ENCODE measurements around the gene SMOC1.
"Not testable (repeated sequence)": the region's sequence is repeated elsewhere in the genome, so short reads cannot be mapped to it uniquely, and the experiment has no call there.

SMOC1 gene

DNA sequence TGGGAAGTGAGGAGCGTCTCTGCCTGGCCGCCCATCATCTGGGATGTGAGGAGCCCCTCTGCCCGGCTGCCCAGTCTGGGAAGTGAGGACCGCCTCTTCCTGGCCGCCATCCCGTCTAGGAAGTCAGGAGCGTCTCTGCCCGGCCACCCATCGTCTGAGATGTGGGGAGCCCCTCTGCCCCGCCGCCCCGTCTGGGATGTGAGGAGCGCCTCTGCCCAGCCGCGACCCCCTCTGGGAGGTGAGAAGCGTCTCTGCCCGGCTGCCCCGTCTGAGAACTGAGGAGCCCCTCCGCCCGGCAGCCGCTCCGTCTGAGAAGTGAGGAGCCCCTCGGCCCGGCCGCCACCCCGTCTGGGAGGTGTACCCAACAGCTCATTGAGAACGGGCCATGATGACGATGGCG lies 23.8 kb downstream of the SMOC1 start:
- not testable (repeated sequence) for DNase-seq

DNA sequence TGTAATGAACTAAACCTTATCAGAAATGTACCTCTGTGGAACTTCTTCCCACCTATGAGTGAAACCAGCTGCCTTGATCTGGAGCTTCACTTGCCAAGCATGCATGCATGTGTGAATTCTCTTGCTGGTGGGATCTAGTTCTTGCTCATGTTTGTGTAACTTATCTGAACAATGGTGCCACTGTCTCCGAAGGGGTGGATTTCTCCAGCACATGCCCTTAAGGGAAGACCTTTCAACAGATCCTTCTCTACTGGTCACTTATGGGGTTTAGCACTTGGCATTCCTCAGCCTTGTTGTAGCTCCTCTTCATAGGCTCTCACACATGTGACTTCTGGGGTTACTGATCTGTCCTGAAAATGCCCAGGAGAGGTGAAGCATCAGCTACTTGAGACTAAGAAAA lies 25.0 kb downstream of the SMOC1 start:
- no peak for DNase-seq

DNA sequence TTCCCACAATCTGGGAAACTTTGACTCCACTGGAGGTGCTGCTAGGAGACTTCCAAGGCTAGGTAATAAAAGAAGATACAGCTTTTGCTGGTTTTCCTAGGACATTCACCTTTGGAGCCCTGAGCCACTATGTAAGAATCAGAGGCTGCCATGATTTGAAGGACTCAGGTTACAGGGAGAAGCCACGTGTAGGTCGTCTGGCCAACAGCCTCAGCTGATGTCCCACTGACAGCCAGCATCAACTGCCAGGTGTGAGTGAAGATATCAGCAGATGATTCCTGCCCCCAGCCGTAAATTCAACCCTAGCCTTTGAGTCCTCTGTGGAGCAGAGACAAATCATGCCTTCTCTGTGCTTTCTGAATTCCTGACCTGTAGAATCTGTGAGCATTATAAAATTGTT lies 27.0 kb downstream of the SMOC1 start:
- no peak for DNase-seq

DNA sequence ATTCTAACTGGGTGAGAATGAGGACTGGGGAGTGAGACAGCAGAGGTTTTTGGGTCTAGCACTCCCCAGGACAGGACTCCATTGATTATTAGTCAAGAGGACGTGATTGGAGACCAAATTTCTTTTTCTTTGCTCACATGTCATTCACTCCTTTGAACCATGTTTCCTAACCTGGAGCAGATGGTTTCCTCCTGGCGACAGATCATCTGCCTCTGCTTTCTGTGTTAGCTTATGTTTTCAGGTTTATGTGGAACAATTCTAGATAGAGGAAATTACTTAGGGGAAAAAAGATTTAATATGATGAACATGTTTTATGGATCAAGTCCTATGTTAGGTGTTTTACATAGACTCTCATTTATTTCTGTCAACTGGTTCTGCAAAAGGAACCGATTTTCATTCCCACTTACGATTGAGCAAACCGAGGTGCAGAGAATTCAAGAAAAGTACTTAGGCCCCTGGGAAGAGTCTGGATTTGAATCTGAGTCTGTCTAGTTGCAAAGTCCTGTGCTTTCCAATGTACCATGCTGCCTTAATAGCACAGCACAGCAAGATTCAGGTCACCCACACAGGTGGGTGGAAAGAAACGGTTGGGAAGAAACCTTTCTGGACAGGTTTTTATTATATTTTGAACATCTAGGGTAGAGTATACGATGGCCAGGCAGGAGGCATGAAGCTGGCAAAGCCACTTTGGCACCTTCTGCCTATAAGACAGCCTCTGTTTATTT lies 30.8 kb downstream of the SMOC1 start:
- DNase-seq: no peak

DNA sequence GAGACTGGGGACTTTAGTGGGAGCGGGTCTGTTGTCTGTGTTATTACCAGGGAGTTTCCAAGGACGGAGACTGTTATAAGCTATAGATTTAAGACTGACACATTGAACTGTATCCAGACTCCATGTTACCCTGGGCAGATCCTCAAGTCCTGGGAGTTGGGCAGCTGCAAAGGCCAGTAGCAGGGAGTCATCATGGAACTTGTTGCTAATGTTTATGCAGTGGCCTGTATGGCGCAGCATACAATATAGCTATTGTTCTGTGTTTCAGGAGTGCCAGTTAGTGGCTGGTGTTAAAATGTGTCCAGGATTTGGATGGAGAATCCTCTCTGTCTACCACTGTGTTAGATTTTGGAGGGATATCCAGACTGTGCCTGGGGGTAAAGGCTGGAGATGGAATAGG lies 31.7 kb downstream of the SMOC1 start:
- no peak for DNase-seq

DNA sequence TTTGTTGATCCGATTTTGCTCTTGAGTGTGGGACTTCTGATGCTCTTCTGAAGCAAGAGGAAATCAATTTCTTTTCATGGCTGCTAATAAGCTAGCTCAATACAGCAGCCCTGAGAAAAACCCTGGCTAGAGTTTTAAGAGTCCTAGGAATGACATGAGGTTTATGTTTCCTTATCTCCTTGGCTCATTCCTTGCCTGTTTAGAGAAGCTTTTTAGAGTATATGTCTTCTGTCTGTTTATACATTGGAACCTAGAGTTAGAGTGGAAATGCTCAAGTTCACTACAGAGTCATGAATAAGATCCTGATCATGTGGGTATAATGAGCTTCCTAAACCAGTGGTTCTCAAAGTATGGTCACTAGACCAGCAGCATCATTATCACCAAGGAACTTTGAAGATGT lies 34.5 kb downstream of the SMOC1 start:
- DNase-seq: no peak

DNA sequence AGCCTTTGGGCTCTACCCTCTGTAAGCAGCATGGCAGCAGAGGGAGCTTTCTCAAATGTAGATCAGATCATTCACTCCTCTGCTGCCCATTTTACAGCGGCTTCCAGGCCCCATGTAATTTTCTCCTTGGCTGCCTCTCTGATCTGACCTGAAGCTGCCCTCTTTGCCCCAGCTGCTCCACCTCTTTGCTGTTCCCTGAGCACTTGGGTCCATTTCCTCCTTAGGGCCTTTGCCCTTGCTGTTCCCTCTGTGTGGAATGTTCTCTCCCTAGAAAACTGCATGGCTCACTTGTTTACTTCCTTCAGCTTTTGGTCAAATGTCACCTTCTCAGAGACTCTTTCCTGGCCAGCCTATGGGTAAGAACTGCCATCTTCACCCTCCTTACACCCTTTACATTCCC lies 37.2 kb downstream of the SMOC1 start:
- DNase-seq: no peak

DNA sequence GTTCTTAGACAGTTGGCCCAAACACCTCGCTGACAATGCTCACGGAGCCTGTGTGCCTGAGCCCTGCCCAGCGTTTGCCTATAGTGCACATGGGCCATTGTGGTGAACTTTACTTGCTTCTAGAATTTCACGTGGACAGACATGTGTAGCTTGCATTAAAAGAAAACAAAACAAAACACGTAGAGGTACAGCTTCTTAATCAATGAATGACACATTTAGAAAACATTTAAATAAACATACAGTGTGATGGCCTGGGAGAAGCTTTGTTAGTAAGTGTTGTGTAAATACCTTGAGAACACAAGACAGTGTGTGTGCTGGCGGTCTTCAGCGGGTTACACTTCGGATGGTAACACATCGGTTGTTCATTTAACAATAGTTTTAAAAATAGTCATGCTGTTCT lies 38.1 kb downstream of the SMOC1 start:
- no peak for DNase-seq

DNA sequence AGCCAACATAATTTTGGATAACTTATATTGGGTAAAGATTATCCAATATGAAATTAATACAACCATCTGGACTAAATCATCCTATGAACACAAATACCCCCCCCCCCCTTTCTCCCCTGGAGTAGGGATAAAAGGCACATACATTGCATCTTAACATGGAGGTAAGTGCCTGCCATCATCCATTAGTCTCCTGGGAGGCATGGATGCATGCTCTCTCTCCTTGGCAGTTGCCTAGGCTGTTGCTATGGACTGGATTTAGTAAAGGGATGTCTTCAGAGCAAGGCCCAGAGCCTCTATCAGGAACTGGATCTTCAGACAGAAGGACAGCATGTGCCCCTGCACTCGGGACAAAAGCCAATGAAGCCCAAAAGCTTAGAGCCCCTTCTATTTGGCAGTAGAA lies 40.6 kb downstream of the SMOC1 start:
- no peak for DNase-seq

DNA sequence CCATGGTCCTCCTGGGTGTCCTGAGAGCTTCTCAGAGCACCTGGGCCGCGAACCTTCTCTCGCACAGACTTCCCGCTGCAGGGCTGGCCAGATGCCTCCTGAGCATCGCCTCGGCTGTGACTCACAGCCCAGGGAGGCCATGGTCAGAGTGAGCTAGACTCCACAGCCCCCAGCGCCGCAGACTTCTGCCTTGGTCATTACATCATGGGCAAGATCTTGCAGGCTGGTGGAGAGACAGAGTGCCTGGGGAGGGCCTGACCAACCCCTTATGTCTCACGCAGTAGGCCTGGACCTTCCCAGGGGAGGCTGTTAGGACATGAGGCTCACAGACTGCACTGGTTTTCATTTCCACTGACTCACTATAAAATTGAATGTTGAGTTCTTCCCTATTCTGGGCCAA lies 41.8 kb downstream of the SMOC1 start:
- DNase-seq: no peak

DNA sequence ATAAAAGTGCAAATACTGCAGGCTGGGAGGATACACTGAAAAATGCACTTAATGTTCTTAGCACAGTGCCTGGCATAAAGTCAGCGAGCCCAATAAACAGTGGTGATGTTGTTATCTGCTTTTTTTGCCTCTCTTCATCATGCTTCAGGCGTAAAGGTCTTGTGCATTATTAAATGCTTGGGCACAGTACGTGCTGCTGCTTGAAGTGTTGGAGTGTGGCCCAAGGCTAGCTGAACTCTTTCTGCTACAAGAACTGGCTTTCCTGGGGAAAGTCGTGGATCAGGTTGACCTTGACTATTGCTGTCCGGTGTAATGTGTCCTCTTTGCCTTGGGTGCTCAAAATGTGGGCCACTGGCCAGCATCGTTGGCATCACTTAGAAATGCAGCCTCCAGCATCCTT lies 43.0 kb downstream of the SMOC1 start:
- DNase-seq: no peak

DNA sequence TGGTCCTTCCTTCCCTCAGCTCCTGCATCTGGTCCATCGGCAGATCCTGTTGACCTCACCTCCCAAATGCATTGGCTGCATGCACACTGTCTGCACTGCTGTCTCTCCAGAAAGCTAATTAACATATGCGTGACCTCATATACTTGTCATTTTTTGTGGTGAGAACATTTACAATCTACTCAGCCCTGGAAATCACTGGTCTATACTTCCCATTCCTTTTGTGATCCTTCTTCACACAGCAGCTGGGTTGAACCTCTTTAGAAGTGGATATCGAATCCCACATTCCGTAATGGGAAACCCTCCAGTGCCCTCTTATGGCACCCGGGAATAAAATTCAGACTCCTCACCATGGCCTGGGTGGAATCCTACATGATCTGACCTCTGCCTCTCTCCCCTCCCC lies 45.0 kb downstream of the SMOC1 start:
- no peak for DNase-seq

DNA sequence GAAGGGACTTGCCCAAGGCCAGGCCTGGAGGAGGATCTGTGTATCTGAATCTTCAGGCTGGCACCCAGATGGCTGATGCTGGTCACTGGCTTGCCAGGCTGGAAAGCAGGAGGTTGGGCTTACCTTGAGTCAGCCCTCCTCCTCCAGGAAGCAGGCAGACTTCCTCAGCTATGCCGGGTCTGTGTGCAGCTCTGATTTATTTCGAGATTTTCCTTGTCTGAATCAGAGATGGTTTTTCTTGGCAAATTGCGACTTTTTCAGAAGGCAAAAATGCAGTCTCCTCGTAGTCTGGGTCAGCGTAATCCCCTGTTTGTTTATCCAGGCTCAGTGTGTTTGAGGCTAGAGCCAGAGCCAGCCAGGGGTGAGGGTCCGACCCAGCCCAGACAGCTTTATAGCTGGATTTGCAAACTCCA lies 48.9 kb downstream of the SMOC1 start:
- DNase-seq: no peak

DNA sequence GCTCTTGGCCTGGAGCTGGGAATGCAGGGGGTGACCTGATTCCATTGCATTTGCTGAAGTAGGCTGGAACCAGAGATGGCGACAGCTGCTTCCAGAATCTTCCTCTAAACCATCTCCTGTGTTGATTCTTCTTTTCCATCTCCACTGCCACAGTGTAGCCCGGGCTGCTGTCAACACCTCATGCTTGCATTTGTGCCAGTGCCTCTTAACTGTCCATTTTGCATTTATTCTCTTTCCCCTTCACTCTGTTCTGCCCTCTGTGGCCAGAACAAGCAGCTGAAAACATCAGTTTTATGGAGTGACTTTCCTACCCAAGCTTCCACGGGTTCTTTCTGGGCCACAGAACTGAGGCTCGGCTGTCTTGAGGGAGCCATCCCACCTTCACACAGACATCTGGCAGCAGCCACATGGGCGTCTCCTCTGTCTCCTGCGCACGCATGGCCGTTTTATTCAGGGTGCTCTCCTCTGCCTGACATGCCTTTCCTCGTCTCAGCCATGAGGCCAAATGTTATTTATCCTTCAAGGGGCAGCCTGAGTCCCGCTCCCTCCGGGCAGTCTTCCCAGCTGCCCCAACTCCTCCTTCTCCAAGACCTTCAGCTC lies 51.7 kb downstream of the SMOC1 start:
- no peak for DNase-seq

DNA sequence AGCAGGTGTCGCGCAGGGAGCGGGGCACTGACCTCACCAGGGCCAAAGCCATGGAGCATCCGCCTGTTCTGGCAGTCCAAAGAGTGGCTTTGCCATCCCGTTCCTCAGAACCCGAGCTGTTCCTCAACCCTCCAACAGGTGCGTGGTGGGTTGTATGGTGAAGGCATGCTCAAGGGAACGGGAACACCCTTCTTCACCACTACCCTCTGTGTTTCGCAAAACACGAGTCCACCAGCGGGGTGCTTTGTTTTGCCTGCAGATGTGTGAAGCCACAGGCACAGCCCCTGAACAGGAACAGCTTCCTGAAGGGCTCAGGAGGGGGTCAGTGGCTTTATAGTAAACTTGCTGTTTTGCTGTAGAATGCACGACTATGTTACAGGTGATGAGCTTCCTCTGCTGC lies 52.7 kb downstream of the SMOC1 start:
- DNase-seq: no peak

DNA sequence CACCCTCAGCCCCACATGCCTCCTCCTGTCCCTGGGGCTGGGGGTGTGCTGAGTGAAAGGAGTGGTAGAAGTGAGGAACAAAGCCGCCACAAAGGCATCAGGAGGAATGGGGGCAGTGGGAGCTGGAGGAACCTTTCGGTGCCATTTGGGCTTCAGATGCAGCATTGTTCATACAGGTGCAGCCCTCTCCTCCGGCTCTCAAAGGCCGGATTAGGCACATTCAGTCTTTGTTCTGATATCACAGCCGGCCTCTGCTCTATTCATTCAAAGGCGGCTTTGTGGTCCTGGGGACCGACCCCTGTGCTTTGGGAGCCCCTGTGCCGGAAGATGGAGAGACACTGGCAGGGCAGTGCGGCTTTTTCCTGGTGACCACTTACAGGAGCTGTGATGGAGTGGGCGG lies 53.2 kb downstream of the SMOC1 start:
- DNase-seq: no peak

DNA sequence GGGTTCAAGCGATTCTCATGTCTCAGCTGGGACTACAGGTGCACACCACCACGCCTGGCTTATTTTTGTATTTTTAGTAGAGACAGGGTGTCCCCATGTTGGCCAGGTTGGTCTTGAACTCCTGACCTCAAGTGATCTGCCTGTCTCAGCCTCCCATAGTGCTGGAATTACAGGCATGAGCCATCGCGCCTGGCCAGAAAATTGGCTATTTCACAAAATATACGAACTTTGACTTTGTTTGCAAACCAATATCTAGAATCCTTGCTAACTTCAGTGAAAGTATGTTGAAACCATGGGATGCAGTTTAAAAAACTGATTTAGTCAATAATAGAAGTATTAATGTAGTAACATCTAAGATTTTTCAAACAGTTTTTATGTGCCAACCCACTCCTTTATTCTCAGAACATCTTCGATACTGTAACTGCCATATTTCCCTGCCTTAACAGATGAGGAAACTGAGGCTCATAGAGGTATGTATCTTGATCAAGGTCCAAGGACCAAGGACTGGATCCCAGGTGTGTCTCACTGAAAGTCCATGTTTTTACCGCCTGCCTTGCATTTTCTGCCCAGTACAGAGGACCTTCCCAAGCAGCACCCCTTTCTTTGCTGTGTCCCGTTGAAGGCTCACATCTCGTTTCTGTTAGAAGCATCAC lies 54.5 kb downstream of the SMOC1 start:
- no peak for DNase-seq

DNA sequence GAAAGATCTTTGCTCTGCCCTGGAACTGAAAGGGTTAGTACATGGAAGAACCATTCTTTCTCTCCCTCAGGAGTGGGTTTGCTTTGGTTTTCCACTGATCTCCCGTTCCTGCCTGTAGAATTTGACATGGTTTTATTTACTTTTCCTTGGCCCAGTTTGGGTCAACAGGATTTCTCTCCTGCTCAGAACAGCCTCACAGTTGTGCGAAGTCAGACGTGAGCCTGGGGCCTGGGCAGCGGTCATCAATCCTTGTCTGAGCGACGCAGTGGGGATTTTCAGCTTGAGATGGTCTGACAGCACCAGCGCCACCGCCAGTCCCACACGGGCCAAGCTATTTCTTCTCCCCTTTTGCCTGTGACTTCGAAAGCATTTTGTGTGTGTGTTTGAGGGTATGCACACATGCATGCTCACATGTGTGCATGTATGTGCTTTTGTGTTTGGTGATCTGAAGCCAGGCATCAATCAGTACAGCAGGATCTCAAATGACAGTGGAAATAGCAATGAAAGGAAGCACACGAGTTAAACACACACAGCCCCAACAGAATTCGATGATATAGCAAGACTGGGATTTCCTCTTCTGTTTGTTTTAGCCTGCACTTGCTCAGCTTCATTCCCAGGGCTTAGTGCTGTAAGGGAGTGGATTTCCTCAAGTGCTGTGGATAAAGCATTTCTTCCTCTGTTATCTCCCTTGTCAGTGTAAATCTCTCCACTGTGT lies 58.3 kb downstream of the SMOC1 start:
- no peak for DNase-seq

DNA sequence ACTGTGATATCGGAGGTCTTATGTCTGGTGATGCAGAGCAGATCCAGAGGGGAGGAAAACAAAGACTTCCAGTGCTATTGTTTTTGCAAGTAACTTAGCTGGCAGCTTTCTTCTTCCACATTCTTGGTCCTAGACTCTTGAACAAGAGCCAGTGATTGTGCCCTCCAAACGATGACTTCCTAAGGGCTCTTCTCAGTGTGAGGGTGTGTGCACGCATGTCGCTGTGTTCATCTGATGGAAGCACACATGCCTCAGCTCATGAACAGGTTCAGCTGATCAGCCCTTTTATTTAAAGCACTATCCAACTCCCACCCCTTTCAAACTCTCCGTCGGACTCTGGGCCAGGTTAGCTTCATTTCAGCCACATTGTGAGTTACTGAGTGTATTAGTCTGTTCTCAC lies 59.5 kb downstream of the SMOC1 start:
- no peak for DNase-seq

DNA sequence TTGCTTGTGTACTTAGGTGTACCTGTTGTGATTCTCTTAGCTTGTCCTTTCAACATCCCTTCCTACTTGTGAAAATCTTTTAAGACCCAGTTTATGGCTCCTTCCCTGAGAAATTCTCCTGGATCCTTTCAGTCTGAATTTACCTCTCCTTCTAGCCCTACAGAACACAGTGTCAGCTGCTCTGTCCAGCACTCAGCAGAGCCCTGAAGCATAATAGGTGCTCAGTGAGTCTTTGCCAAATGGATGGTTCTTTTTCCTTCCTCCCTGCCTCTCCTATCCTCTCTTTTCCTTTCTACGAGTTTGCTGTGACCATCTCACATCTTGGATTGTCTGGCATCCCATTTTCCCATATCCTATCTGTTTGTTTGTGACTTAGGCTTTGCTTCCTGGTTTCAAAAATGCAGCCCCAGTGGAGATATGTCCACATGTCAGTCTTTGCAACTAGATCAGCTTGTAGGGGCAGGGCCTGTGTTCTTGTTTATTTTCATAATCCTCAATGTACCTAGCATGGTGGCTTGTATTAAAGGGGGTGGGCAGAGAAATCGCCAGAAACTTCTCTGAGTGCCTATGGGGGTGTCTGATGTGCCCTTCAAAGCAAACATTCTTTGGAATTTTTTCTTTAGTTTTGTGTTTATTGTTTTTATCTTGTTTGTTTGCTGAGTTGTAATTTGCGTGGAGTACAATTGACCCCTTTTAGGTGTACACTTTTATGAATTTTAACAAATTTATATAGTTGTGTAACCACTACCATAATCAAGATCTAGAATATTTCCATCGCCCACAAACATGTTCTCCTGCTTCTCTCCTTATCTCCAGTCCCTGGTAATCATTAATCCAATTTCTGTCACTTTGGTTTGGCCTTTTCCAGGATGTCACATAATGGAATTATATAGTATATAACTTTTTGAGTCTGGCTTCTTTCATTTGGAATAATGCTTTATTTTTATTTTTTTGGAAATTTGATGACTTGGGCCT lies 62.8 kb downstream of the SMOC1 start:
- DNase-seq: no peak

DNA sequence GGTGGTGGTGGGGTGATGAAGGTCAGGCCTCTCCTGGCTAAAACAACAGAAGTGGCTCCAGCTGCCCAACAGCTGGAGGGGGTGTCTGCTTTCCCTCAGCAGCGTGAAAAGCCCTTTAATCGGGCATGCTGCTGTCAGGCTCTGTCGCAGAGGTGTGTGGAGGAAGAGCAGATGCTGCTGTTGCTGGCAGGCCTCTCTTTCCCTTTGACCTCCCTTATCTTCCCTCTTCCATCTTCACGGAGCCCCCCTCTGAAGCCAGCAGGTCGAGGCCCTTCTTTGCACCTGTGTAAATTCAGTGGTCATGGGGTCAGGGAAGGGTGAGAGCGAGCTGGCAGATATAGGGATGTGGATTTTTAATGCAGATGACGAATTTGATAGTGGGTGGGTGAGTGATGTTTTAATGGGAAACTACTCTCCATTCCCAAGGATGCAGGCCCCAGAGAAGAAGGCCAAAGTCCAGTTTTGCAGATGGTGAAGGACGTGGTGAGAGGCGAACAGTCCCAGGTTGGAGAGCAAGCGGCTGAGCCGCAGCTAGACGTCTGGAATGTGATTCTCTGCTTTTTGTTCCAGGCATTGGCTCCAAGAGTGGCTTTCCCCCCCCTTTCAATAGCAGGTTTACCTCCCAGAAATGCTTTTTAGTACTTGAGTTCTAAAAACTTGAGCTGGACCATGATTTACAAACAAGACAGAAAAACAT lies 64.0 kb downstream of the SMOC1 start:
- DNase-seq: no peak

DNA sequence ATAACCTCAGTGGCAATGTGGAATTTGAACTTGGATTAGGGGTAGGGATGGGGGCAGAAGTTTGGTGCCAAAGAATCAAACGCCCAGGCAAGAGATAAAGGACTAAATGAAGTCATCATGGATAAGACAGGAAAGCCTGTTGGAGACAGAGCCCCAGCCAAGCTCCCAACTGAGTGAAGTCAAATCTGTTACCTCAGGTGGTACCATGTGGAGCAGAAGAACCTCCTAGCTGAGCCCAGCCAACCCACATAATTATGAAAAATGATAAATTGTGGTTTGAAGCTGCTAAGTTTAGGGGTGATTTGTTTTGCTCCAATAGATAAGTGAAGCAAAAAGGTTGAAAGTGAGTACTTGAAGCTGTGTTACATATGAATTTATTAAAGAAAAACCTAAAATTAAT lies 66.1 kb downstream of the SMOC1 start:
- no peak for DNase-seq

All from NCI-H748 treated with DMSO at 0.1 percent for 48 hours (cell line).